GM18511 (cell line): ENCODE measurements around the gene IGF2.

Source experiments
- ATAC-seq: cut with Tn5 transposase; IDR thresholded peaks from one replicate; pipeline ENCODE4 v1.9.1; 2021; ENCODE audit warnings: mild to moderate bottlenecking, moderate library complexity; ENCODE audit not compliant: unreplicated experiment

IGF2 gene

GRCh38 chr11:2093575-2094353 is 45.4 kb downstream of the IGF2 start:
- ATAC-seq: no peak

DNA sequence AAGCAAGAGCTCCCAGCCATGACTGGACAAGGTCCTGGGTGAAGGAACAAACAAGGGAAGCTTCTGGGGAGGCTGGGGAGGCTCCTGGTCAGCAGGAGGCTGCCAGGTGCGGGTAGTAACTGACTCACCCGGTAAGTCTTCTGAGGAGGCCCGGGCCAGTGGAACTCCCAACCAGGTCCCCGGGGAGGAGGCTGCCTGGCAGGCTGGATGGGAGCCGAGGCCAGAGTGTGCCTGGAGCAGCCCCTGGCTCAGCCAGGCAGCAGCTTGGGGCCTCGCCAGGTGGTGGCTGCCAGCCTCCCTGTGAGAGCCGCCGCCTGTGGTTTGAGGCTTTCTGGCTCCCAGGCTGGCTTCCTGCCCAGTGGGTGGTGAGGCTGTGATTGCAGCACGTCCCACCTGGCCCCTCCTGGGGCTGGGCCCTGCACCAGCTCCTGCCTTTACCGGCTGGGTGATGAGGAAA is 46.2 kb downstream of the IGF2 start:
- no peak for ATAC-seq

DNA sequence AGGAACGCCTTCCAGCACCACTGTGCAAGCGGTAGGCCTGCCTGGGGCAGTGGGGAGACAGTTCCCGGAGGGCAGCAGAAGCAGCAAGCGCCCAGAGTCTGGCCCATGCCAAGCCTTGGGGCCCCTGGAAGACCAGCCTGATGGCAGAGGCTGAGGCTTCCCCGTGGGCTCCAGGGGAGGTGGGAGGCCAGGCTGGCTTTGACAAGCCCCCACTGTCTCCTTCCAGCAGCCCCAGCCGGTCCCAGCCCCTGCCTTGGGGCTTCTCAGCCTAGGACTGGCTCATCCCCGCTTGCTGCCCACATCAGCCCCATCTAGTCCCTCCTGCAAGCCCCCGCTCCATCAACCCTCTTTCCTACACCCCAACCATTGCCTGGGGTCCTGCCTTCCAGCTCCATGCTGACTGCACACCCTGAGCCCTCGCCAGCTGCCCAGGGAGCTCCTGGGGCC is 46.7 kb downstream of the IGF2 start:
- ATAC-seq: no peak

GRCh38 chr11:2091786-2092463 is 47.3 kb downstream of the IGF2 start:
- ATAC-seq: no peak

DNA sequence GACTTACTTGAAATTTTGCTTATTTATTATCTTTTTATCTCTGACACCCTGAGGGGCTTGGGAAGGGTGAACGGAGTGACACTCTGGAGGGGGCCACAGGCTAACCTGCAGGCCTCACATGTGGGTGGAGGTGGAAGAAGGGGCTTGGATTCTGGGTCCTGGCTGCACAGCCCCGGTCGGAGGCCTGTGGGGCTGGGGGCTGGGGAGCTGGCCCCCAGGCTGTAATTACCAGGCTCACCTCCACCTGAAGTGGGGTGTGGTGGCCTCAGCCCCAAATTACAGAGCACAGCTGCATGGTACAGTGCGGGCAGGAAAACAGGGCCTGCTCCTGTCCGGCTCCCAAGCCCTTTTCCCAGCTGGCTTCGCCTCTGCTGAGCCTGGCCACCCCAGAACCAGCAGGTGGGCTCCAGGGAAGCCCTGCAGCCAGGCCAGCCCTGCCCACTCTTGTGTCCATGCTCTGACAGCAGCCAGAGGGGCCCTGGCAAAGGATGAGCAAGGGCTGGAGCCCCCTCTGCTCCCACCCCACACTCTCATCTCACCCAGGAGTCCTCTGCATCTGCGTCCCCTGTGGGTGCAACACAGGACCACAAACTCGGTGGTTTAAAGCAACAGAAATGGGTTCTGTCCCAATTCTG is 48.0 kb downstream of the IGF2 start:
- no peak for ATAC-seq

- ATAC-seq: no peak
Observed at GRCh38 chr11:2090172-2091111, 48.7 kb downstream of the IGF2 start.

- no peak for ATAC-seq
Observed at GRCh38 chr11:2089536-2090165, 49.5 kb downstream of the IGF2 start.

- ATAC-seq: no peak
Observed at GRCh38 chr11:2088746-2089535, 50.2 kb downstream of the IGF2 start.

DNA sequence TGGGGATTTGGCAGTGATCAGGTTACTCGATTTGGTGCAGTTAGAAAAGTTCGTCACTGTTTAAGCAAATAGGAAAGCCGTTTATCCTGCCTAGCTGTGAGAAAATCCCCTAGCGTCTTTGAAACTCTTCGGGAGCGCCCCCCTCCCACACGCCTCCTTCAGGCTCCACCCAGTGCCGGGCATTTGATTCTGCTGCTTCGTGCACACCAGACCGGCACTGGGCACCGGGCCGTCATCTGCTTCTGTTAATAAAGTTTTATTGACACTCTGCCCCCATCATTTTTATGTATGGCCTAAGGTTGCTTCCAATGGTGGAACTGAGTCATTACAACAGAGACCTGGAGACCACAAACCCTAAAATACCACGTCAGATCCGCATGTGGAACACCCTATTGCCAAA is 50.9 kb downstream of the IGF2 start:
- ATAC-seq: no peak

GRCh38 chr11:2086239-2087040 is 52.7 kb downstream of the IGF2 start:
- no peak for ATAC-seq

DNA sequence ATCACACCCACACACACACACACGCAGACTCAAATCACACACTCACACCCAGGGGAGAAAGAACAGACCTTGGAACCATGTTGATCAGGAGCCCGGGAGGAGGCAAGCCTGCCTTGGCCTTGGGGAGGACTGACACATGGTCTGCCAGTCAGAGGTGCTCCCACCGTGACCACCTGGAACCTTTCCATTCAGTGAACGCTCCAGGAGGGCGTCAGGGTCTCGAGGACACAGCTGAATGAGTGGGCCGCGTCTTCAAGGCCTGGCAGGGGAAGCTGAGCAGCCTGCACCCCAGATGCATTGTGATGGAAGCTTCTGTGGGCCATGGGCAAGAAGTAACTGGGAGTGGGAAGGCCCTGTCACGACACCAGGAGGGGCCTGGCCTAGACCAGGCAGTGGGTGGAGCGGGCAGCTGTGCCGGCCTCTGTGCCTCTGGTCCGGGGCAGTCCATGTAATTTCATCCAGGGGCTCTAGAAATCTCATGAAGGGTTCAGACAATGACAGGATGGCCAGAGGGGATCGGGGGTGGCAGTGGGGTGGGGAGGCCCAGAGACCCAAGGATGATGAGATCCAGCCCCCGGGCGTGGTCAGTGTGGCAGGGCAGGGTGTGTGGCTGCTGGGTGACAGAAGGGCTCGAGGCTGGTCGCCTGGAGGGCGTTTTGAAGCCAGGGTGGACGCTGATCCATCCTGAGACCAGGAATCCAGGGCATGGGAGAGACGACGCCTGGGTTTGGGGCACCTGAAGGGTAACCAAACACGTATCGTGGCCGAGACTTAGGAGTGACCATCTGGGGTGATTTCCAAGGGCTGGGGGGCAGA is 53.7 kb downstream of the IGF2 start:
- ATAC-seq: no peak

GRCh38 chr11:2084721-2085120 is 54.5 kb downstream of the IGF2 start:
- ATAC-seq: no peak
